HCEC 1CT (cell line): ENCODE results near the gene VAMP3.

Experiments used
- DNase-seq: peaks from one replicate; pipeline ENCODE4 v3.0.0-alpha.2; 2017

The VAMP3 gene

GRCh38 chr1:7824701-7825100 lies 53.6 kb downstream of the VAMP3 start:
- DNase-seq: no peak

GRCh38 chr1:7826363-7826762 lies 55.3 kb downstream of the VAMP3 start:
- DNase-seq: no peak

- DNase-seq: peak; percentile 42
Observed at GRCh38 chr1:7827126-7827955, 56.2 kb downstream of the VAMP3 start.
